ENCODE data around the gene SLC37A4.
"Not testable (repeated sequence)": the region's sequence is repeated elsewhere in the genome, so short reads cannot be mapped to it uniquely, and the experiment has no call there.

SLC37A4 gene

GRCh38 chr11:118991486-118992038, 39.1 kb downstream of the SLC37A4 start:
- not testable (repeated sequence) for H3K9me3 ChIP-seq (ENCODE audit: low read length); H3K4me1 ChIP-seq (ENCODE audit: insufficient read depth, low read length); H3K9ac ChIP-seq (ENCODE audit: low read length); H3K27me3 ChIP-seq (ENCODE audit: control insufficient read depth in 1 of 2, insufficient read depth in 2 of 2, low read length in 2 of 2); H3K4me3 ChIP-seq (ENCODE audit: low read depth in 1 of 2, low read length in 2 of 2); H3K27ac ChIP-seq (ENCODE audit: low read depth, low read length); H3K36me3 ChIP-seq (ENCODE audit: insufficient read depth, low read length)

GRCh38 chr11:118988280-118988679, 42.4 kb downstream of the SLC37A4 start:
- H3K4me3 ChIP-seq (ENCODE audit: low read depth in 1 of 2, low read length in 2 of 2), result no peak overlapping the region
- no peak overlapping the region for H3K27ac ChIP-seq (ENCODE audit: low read depth, low read length)
- H3K9me3 ChIP-seq (ENCODE audit: low read length), result no peaks in the 10 kb centered on the region
- no peaks in the 10 kb centered on the region for H3K4me1 ChIP-seq (ENCODE audit: insufficient read depth, low read length)
- H3K27me3 ChIP-seq (ENCODE audit: control insufficient read depth in 1 of 2, insufficient read depth in 2 of 2, low read length in 2 of 2), result no peaks in the 10 kb centered on the region
- no peaks in the 10 kb centered on the region for H3K36me3 ChIP-seq (ENCODE audit: insufficient read depth, low read length)
- no peak overlapping the region for H3K9ac ChIP-seq (ENCODE audit: low read length)

GRCh38 chr11:118984825-118985224, 45.9 kb downstream of the SLC37A4 start:
- Histone ChIP-seq H3K36me3 (ENCODE audit: insufficient read depth, low read length) (no peaks in the 10 kb centered on the region), H3K27me3 (ENCODE audit: control insufficient read depth in 1 of 2, insufficient read depth in 2 of 2, low read length in 2 of 2) (no peaks in the 10 kb centered on the region), H3K27ac (ENCODE audit: low read depth, low read length) (no peak overlapping the region), H3K4me1 (ENCODE audit: insufficient read depth, low read length) (peaks cover 5% of the 10 kb centered on the region), H3K4me3 (ENCODE audit: low read depth in 1 of 2, low read length in 2 of 2) (no peak overlapping the region), H3K9me3 (ENCODE audit: low read length) (no peaks in the 10 kb centered on the region), H3K9ac (ENCODE audit: low read length) (no peak overlapping the region)

- H3K9ac ChIP-seq (ENCODE audit: low read length); H3K36me3 ChIP-seq (ENCODE audit: insufficient read depth, low read length); H3K4me1 ChIP-seq (ENCODE audit: insufficient read depth, low read length); H3K27me3 ChIP-seq (ENCODE audit: control insufficient read depth in 1 of 2, insufficient read depth in 2 of 2, low read length in 2 of 2); H3K4me3 ChIP-seq (ENCODE audit: low read depth in 1 of 2, low read length in 2 of 2); H3K27ac ChIP-seq (ENCODE audit: low read depth, low read length); H3K9me3 ChIP-seq (ENCODE audit: low read length): not testable (repeated sequence)
Measured at GRCh38 chr11:118984337-118984736, 46.3 kb downstream of the SLC37A4 start.

- no peaks in the 10 kb centered on the region for H3K9me3 ChIP-seq (ENCODE audit: low read length)
- no peak overlapping the region for H3K27ac ChIP-seq (ENCODE audit: low read depth, low read length)
- no peak overlapping the region for H3K4me3 ChIP-seq (ENCODE audit: low read depth in 1 of 2, low read length in 2 of 2)
- peaks cover 6% of the 10 kb centered on the region for H3K4me1 ChIP-seq (ENCODE audit: insufficient read depth, low read length)
- H3K27me3 ChIP-seq (ENCODE audit: control insufficient read depth in 1 of 2, insufficient read depth in 2 of 2, low read length in 2 of 2), result no peaks in the 10 kb centered on the region
- no peak overlapping the region for H3K9ac ChIP-seq (ENCODE audit: low read length)
- no peaks in the 10 kb centered on the region for H3K36me3 ChIP-seq (ENCODE audit: insufficient read depth, low read length)
Measured at GRCh38 chr11:118980191-118980881, 50.3 kb downstream of the SLC37A4 start.

- no peaks in the 10 kb centered on the region for H3K36me3 ChIP-seq (ENCODE audit: insufficient read depth, low read length)
- no peaks in the 10 kb centered on the region for H3K27me3 ChIP-seq (ENCODE audit: control insufficient read depth in 1 of 2, insufficient read depth in 2 of 2, low read length in 2 of 2)
- H3K27ac ChIP-seq (ENCODE audit: low read depth, low read length), result no peak overlapping the region
- no peak overlapping the region for H3K4me3 ChIP-seq (ENCODE audit: low read depth in 1 of 2, low read length in 2 of 2)
- H3K9ac ChIP-seq (ENCODE audit: low read length), result no peak overlapping the region
- peaks cover 6% of the 10 kb centered on the region for H3K4me1 ChIP-seq (ENCODE audit: insufficient read depth, low read length)
- no peaks in the 10 kb centered on the region for H3K9me3 ChIP-seq (ENCODE audit: low read length)
Measured at GRCh38 chr11:118979434-118979833, 51.2 kb downstream of the SLC37A4 start.

- Histone ChIP-seq H3K9ac (ENCODE audit: low read length) (no peak overlapping the region), H3K9me3 (ENCODE audit: low read length) (no peaks in the 10 kb centered on the region), H3K27ac (ENCODE audit: low read depth, low read length) (no peak overlapping the region), H3K4me3 (ENCODE audit: low read depth in 1 of 2, low read length in 2 of 2) (no peak overlapping the region), H3K36me3 (ENCODE audit: insufficient read depth, low read length) (no peaks in the 10 kb centered on the region), H3K27me3 (ENCODE audit: control insufficient read depth in 1 of 2, insufficient read depth in 2 of 2, low read length in 2 of 2) (peaks cover 0 to 9% of the 10 kb centered on the region in 2 donors), H3K4me1 (ENCODE audit: insufficient read depth, low read length) (peaks cover 6% of the 10 kb centered on the region)
Measured at GRCh38 chr11:118975771-118976709, 54.6 kb downstream of the SLC37A4 start.
